ENCODE results near the gene SLC4A1. TPM values are rescaled to one million over a fixed set of nuclear protein-coding genes. Genes with fewer than 3 reads are reported as not detected.

Gene SLC4A1
- total and polyA plus RNA-seq, 2 experiments from 2014 or later, result not detected

DNA sequence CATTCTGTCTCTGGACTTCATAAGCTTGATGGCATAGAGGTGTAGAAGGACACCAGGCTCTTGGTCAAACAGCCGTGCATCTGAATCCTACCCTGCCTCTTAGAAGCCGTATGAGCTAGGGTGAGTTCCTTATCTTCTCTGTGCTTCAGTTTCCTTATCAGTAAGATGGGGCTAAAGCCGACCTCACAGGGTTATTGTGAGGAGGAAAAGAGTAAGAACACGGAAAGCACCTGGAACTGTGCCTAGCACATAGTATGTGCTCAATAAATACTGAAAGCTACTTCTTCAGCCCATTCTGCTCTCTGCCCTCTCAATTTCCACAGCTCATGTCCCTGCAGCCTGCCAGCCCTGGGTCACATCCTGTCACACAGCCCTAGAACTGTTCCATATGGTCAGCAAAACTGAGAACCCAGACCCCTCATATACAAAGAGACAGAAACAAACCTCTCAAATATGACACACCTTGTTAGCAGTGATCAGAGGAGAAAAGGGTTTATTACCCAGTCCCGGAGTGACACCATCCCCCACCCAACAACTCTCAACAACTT is 31.4 kb downstream of the SLC4A1 start:
- in situ Hi-C loops (cut with MboI), result no loop called here
- no peak overlapping the region for H3K4me3 ChIP-seq
- H3K79me2 ChIP-seq (ENCODE audit: insufficient read depth), result no peaks in the 10 kb centered on the region
- H3K9ac ChIP-seq, result no peak overlapping the region
- no peaks in the 10 kb centered on the region for H3K36me3 ChIP-seq (ENCODE audit: low read depth)
- H2AFZ ChIP-seq, result no peak overlapping the region
- no peak overlapping the region for H3K27ac ChIP-seq
- H3K9me2 ChIP-seq (ENCODE audit: insufficient read depth), result no peaks in the 10 kb centered on the region
- no peaks in the 10 kb centered on the region for H3K9me3 ChIP-seq (ENCODE audit: low read depth)
- no peak for DNase-seq
- H3K4me1 ChIP-seq (ENCODE audit: insufficient read depth), result peaks cover 11% of the 10 kb centered on the region
- no peaks in the 10 kb centered on the region for H4K20me1 ChIP-seq (ENCODE audit: insufficient read depth)
- H3F3A ChIP-seq (ENCODE audit: insufficient read depth), result peaks cover 4% of the 10 kb centered on the region; the same call in 1 of the 2 replicates
- 69 to 77% methylated on average over 5 of the region's 5 CpGs for WGBS, 2 experiments (ENCODE audit: low coverage in 1 of 2, low lambda C conversion rate in 2 of 2, missing lambda C conversion rate in 2 of 2)
- no peak overlapping the region for H3K4me2 ChIP-seq (ENCODE audit: unreplicated experiment)
- no peak for TF ChIP-seq EZH2 (IDR thresholded peaks at IDR 0.05; ENCODE audit: insufficient read depth, poor library complexity, severe bottlenecking)
- no peak for TF ChIP-seq EZH2phosphoT487 (IDR thresholded peaks at IDR 0.05; ENCODE audit: insufficient read depth, low read depth)
- H3K27me3 ChIP-seq (replicated peaks; ENCODE audit: insufficient read depth), result no peaks in the 10 kb centered on the region

DNA sequence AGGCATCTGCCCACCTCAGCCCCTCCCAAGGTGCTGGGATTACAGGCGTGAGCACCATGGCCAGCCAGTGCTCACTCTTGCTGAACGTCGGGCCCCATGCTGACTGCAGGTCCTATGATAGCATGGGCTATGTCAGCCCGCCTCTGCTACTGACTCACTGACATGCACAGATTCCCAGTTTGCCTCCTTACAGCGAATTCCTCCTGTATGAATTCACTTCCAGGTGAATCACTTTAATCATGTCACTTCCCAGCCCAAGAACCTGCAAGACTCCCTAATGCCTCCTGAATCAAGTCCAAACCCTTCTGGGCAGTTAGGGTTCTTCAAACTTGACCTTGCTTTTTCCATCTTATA is 32.4 kb downstream of the SLC4A1 start:
- Histone ChIP-seq H3K4me1 (ENCODE audit: insufficient read depth) (peaks cover 11% of the 10 kb centered on the region), H3K9me3 (ENCODE audit: low read depth) (no peaks in the 10 kb centered on the region), H3F3A (ENCODE audit: insufficient read depth) (peaks cover 4% of the 10 kb centered on the region; the same call in 1 of the 2 replicates), H2AFZ (no peak overlapping the region), H3K36me3 (ENCODE audit: low read depth) (no peaks in the 10 kb centered on the region), H4K20me1 (ENCODE audit: insufficient read depth) (no peaks in the 10 kb centered on the region), H3K9me2 (ENCODE audit: insufficient read depth) (no peaks in the 10 kb centered on the region), H3K27me3 (replicated peaks; ENCODE audit: insufficient read depth) (no peaks in the 10 kb centered on the region), H3K4me3 (no peak overlapping the region), H3K9ac (no peak overlapping the region), H3K79me2 (ENCODE audit: insufficient read depth) (no peaks in the 10 kb centered on the region), H3K27ac (no peak overlapping the region), H3K4me2 (ENCODE audit: unreplicated experiment) (no peak overlapping the region)
- in situ Hi-C loops (cut with MboI), result no loop called here
- peak; percentile 87 for DNase-seq
- TF ChIP-seq EZH2phosphoT487 (IDR thresholded peaks at IDR 0.05; ENCODE audit: insufficient read depth, low read depth) (no peak), EZH2 (IDR thresholded peaks at IDR 0.05; ENCODE audit: insufficient read depth, poor library complexity, severe bottlenecking) (no peak)
- WGBS, 2 experiments (ENCODE audit: low coverage in 1 of 2, low lambda C conversion rate in 2 of 2, missing lambda C conversion rate in 2 of 2), result 28 to 36% methylated on average over 5 of the region's 5 CpGs

DNA sequence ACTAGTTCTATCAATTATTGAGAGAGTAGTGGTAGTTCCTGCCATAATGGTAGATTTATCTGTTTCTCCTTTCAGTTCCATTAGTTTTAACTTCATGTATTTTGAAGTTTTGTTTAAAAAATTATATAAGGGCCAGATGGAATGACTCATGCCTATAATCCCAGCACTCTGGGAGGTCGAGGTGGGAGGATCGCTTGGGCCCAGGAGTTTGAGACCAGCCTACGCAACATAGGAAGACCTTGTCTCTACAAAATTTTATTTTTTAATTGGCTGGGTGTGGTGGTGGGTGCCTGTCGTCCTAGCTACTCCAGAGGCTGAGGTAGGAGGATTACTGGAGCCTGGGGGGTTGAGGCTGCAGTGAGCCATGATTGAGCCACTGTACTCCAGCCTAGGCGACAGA is 34.4 kb downstream of the SLC4A1 start:
- H3K4me3 ChIP-seq, result no peak overlapping the region

DNA sequence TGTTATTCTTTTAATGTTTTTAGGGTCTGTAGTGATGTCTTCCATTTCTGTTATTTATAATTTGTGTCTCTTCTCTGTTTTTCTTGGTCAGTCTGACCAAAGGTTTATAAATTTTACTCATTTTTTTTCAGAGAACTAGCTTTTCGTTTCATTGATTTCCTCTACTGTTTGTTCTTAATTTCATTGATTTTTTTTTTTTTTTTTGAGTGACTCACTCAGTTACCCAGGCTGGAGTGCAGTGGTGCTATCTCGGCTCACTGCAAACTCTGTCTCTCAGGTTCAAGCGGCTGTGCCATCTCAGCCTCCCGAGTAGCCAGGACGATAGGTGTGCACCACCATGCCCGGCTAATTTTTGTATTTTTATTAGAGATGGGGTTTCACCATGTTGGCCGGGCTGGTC is 35.9 kb downstream of the SLC4A1 start:
- H4K20me1 ChIP-seq (ENCODE audit: insufficient read depth), result no peaks in the 10 kb centered on the region
- WGBS, 2 experiments (ENCODE audit: low coverage in 1 of 2, low lambda C conversion rate in 2 of 2, missing lambda C conversion rate in 2 of 2), result 82 to 85% methylated on average over 7 of the region's 7 CpGs

More for the DNA sequence above, 34.4 kb downstream of the SLC4A1 start:
- H3K4me2 ChIP-seq (ENCODE audit: unreplicated experiment), result no peak overlapping the region
- H2AFZ ChIP-seq, result no peak overlapping the region
- TF ChIP-seq EZH2 (IDR thresholded peaks at IDR 0.05; ENCODE audit: insufficient read depth, poor library complexity, severe bottlenecking) (no peak), EZH2phosphoT487 (IDR thresholded peaks at IDR 0.05; ENCODE audit: insufficient read depth, low read depth) (no peak)
- DNase-seq, result no peak
- H3K27me3 ChIP-seq (replicated peaks; ENCODE audit: insufficient read depth), result no peaks in the 10 kb centered on the region
- in situ Hi-C loops (cut with MboI), result no loop called here
- H4K20me1 ChIP-seq (ENCODE audit: insufficient read depth), result no peaks in the 10 kb centered on the region
- no peaks in the 10 kb centered on the region for H3K9me2 ChIP-seq (ENCODE audit: insufficient read depth)
- peaks cover 4% of the 10 kb centered on the region; the same call in 1 of the 2 replicates for H3F3A ChIP-seq (ENCODE audit: insufficient read depth)
- H3K9me3 ChIP-seq (ENCODE audit: low read depth), result no peaks in the 10 kb centered on the region
- peaks cover 11% of the 10 kb centered on the region for H3K4me1 ChIP-seq (ENCODE audit: insufficient read depth)
- H3K36me3 ChIP-seq (ENCODE audit: low read depth), result no peaks in the 10 kb centered on the region
- WGBS, 2 experiments (ENCODE audit: low coverage in 1 of 2, low lambda C conversion rate in 2 of 2, missing lambda C conversion rate in 2 of 2), result 73% methylated on average over 5 of the region's 5 CpGs
- H3K27ac ChIP-seq, result no peak overlapping the region
- H3K79me2 ChIP-seq (ENCODE audit: insufficient read depth), result no peaks in the 10 kb centered on the region
- H3K9ac ChIP-seq, result no peak overlapping the region

More for the DNA sequence above, 35.9 kb downstream of the SLC4A1 start:
- DNase-seq, result no peak
- no peaks in the 10 kb centered on the region for H3K9me2 ChIP-seq (ENCODE audit: insufficient read depth)
- H3K79me2 ChIP-seq (ENCODE audit: insufficient read depth), result no peaks in the 10 kb centered on the region
- TF ChIP-seq EZH2phosphoT487 (IDR thresholded peaks at IDR 0.05; ENCODE audit: insufficient read depth, low read depth) (no peak), EZH2 (IDR thresholded peaks at IDR 0.05; ENCODE audit: insufficient read depth, poor library complexity, severe bottlenecking) (no peak)
- H3K9me3 ChIP-seq (ENCODE audit: low read depth), result no peaks in the 10 kb centered on the region
- H2AFZ ChIP-seq, result no peak overlapping the region
- in situ Hi-C loops (cut with MboI), result no loop called here
- no peak overlapping the region for H3K4me2 ChIP-seq (ENCODE audit: unreplicated experiment)
- H3K9ac ChIP-seq, result no peak overlapping the region
- peaks cover 11% of the 10 kb centered on the region for H3K4me1 ChIP-seq (ENCODE audit: insufficient read depth)
- H3K27me3 ChIP-seq (replicated peaks; ENCODE audit: insufficient read depth), result no peaks in the 10 kb centered on the region
- H3F3A ChIP-seq (ENCODE audit: insufficient read depth), result peaks cover 4% of the 10 kb centered on the region; the same call in 1 of the 2 replicates
- H3K4me3 ChIP-seq, result no peak overlapping the region
- H3K36me3 ChIP-seq (ENCODE audit: low read depth), result no peaks in the 10 kb centered on the region
- H3K27ac ChIP-seq, result no peak overlapping the region
